Endothelial cell of umbilical vein (primary cell): ENCODE data around the gene RIMBP2. TPM values are rescaled to one million over a fixed set of nuclear protein-coding genes. Genes with fewer than 3 reads are reported as not detected.

Experiments used
- BruUV-seq: library from RNA; stranded (reverse); fragments of 400-500 nt; replicated peaks from 2 replicates; lab custom pipeline; 2021; lab: Mats Ljungman, UMichigan
- CTCF ChIA-PET: fragments of 300-600, 350-600 bp; sonication (Branson Sonifier 250); formaldehyde crosslinking; loops from one replicate; lab custom pipeline; 2021; ENCODE audit warnings: antibody characterized with exemption, inconsistent platforms; lab: Charles Lee
- POLR2A ChIA-PET: fragments of 300-600, 350-600 bp; sonication (Branson Sonifier 250); formaldehyde crosslinking; loops from one replicate; lab custom pipeline; 2021; ENCODE audit warnings: antibody characterized with exemption, inconsistent platforms; lab: Charles Lee
- DNase-seq: peaks from one replicate; pipeline ENCODE4 v3.0.0-alpha.2; 2011; ENCODE audit warnings: low read depth, low spot score
- FAIRE-seq: peaks from 2 replicates; lab custom pipeline; 2011; peaks lifted over from hg19 to GRCh38; lab: Jason Lieb, UNC
- H2AFZ ChIP-seq: 2 replicates; pipeline ENCODE4 v1.6.0; 2012; ENCODE audit warnings: low read depth, low read length, control low read depth, inconsistent platforms
- H3K27ac ChIP-seq: 2 replicates; pipeline ENCODE4 v1.5.1; 2011; ENCODE audit warnings: low read depth, mild to moderate bottlenecking, control low read depth, low read length, moderate library complexity; ENCODE audit not compliant: insufficient read depth
- H3K27me3 ChIP-seq, 2 experiments: 2 replicates each; pipeline versions ENCODE4 v1.6.0 to v1.6.1; 2011; ENCODE audit warnings: low read length in 2 of 2, mixed read lengths in 1 of 2; ENCODE audit not compliant: control insufficient read depth in 2 of 2, insufficient read depth in 2 of 2
- H3K36me3 ChIP-seq, 2 experiments: 2 replicates in 1 of 2; 3 replicates in 1 of 2; pipeline ENCODE4 v1.5.1; 2011; ENCODE audit warnings: low read length in 2 of 2, mild to moderate bottlenecking in 1 of 2, moderate library complexity in 1 of 2; ENCODE audit not compliant: control insufficient read depth in 2 of 2, insufficient read depth in 2 of 2; ENCODE audit errors: extremely low read depth in 1 of 2
- H3K4me1 ChIP-seq: 3 replicates; pipeline ENCODE4 v1.5.1; 2011; ENCODE audit warnings: mild to moderate bottlenecking, low read length; ENCODE audit not compliant: control insufficient read depth, insufficient read depth; ENCODE audit errors: extremely low read depth
- H3K4me2 ChIP-seq: 2 replicates; pipeline ENCODE4 v1.6.1; 2011; ENCODE audit warnings: low read length, control low read depth, mixed read lengths; ENCODE audit not compliant: insufficient read depth
- H3K4me3 ChIP-seq, 3 experiments: fragments of 200-600 bp in 1 of 3; sonication (generic), shearing (Covaris generic) in 1 of 3; replicated peaks in 1 of 3; 2 replicates each; pipeline ENCODE4 v1.5.1; 2011 to 2016; ENCODE audit warnings: control low read depth in 3 of 3, low read length in 3 of 3, mild to moderate bottlenecking in 2 of 3, inconsistent platforms in 1 of 3, low read depth in 1 of 3, moderate library complexity in 1 of 3; ENCODE audit not compliant: insufficient read depth in 1 of 3
- H3K79me2 ChIP-seq: 2 replicates; pipeline ENCODE4 v1.6.0; 2012; ENCODE audit warnings: low read length, inconsistent platforms; ENCODE audit not compliant: control insufficient read depth, insufficient read depth
- H3K9ac ChIP-seq: replicated peaks from 2 replicates; pipeline ENCODE3; 2011; ENCODE audit warnings: low read length, control low read depth; ENCODE audit not compliant: insufficient read depth; ENCODE audit errors: extremely low read depth
- H3K9me1 ChIP-seq: replicated peaks from 3 replicates; pipeline ENCODE4 v1.6.0; 2011; ENCODE audit warnings: mild to moderate bottlenecking, low read length; ENCODE audit not compliant: control insufficient read depth, insufficient read depth; ENCODE audit errors: extremely low read depth
- H3K9me3 ChIP-seq: replicated peaks from 2 replicates; pipeline ENCODE4 v1.5.1; 2012; ENCODE audit warnings: low read length, inconsistent platforms; ENCODE audit not compliant: control insufficient read depth, insufficient read depth
- H4K20me1 ChIP-seq: replicated peaks from 2 replicates; pipeline ENCODE3; 2011; ENCODE audit warnings: mild to moderate bottlenecking, low read length; ENCODE audit not compliant: control insufficient read depth, insufficient read depth; ENCODE audit errors: extremely low read depth
- CTCF ChIP-seq, 2 donors: IDR thresholded peaks; 1 replicate in 1 of 2; 2 replicates in 1 of 2; pipeline ENCODE4 v1.5.1; 2011; ENCODE audit warnings: low read length in 2 of 2, mild to moderate bottlenecking in 2 of 2, moderate library complexity in 2 of 2, control low read depth in 1 of 2, inconsistent platforms in 1 of 2, low read depth in 1 of 2; ENCODE audit not compliant: insufficient read depth in 1 of 2; ENCODE audit errors: extremely low read depth in 1 of 2
- EZH2 ChIP-seq: IDR thresholded peaks from 2 replicates; pipeline ENCODE4 v1.6.1; 2012; ENCODE audit warnings: borderline replicate concordance, low read depth, mild to moderate bottlenecking, moderate library complexity, low read length, inconsistent platforms; ENCODE audit not compliant: severe bottlenecking
- FOS ChIP-seq: IDR thresholded peaks from 2 replicates; pipeline ENCODE4 v1.6.1; 2011; ENCODE audit warnings: mild to moderate bottlenecking, low read length, moderate library complexity, borderline replicate concordance; ENCODE audit not compliant: insufficient read depth
- GATA2 ChIP-seq: IDR thresholded peaks from 2 replicates; pipeline ENCODE4 v1.7.0; 2011; ENCODE audit warnings: low read depth, mild to moderate bottlenecking, moderate library complexity, mixed read lengths, low read length; ENCODE audit not compliant: insufficient read length, insufficient read depth
- JUN ChIP-seq: IDR thresholded peaks from 2 replicates; pipeline ENCODE4 v1.6.1; 2011; ENCODE audit warnings: borderline replicate concordance, low read depth; ENCODE audit not compliant: insufficient read length, insufficient read depth
- MYC ChIP-seq: IDR thresholded peaks from one replicate; pipeline ENCODE4 v1.6.1; 2011; ENCODE audit warnings: mild to moderate bottlenecking, low read depth, low read length
- POLR2A ChIP-seq: IDR thresholded peaks from 2 replicates; pipeline ENCODE4 v1.6.1; 2012; ENCODE audit warnings: low read depth, mild to moderate bottlenecking, control low read depth, low read length
- POLR2AphosphoS5 ChIP-seq: IDR thresholded peaks from 2 replicates; pipeline ENCODE4 v1.6.1; 2012; ENCODE audit warnings: low read depth, mild to moderate bottlenecking, control low read depth, low read length, moderate library complexity; ENCODE audit not compliant: insufficient read depth
- dilution Hi-C: fragments of 300-500 bp; cut with MboI; formaldehyde crosslinking; loops from one replicate; pipeline ENCODE4 v1.15.0; 2019; ENCODE audit warnings: low sequenced_read_pairs; ENCODE audit not compliant: extremely low pct_ligation_motif_present
- intact Hi-C: fragments of 100-400 bp; cut with micrococcal nuclease; formaldehyde crosslinking; loops from one replicate; pipeline ENCODE4 v1.10.0; 2022
- polyA plus RNA-seq, 4 experiments: library from polyadenylated mRNA; depleted of rRNA in 3 of 4; stranded (reverse) in 3 of 4; unstranded in 1 of 4; fragments of >200 nt; gene quantifications; 2 replicates each; pipeline versions ENCODE4 v1.2.1 to v1.2.3, GENCODE V29; 2011 to 2012; ENCODE audit warnings: missing spikeins in 1 of 4
- total RNA-seq: library from RNA; stranded (reverse); gene quantifications from 2 replicates; pipeline ENCODE4 v1.2.3, GENCODE V29; 2021
- TF ChIP-seq, protein P1 (sequence below): IDR thresholded peaks from 2 replicates; pipeline ENCODE4 v1.6.1; 2011; ENCODE audit not compliant: insufficient read depth, insufficient read length

The RIMBP2 gene
- total and polyA plus RNA-seq, 2 donors (not counting 3 experiments of a cell fraction or from before 2014, with no cell fraction given), result 0.04 TPM; not detected in 1

- Histone ChIP-seq H3K27ac (no peak overlapping the region), H4K20me1 (no peaks in the 10 kb centered on the region), H3K9ac (no peak overlapping the region), H3K27me3 (no peaks in the 10 kb centered on the region), H3K4me2 (no peak overlapping the region), H2AFZ (no peak overlapping the region), H3K9me3 (peaks cover 6% of the 10 kb centered on the region), H3K9me1 (no peaks in the 10 kb centered on the region), H3K36me3 (no peaks in the 10 kb centered on the region), H3K4me1 (no peaks in the 10 kb centered on the region), H3K79me2 (no peaks in the 10 kb centered on the region), H3K4me3 (no peak overlapping the region)
- TF ChIP-seq POLR2AphosphoS5, result no peak
- TF ChIP-seq EZH2, result no peak
- no peak for TF ChIP-seq CTCF (IDR thresholded peaks at IDR 0.05; ENCODE audit: extremely low read depth in 1 of 2, insufficient read depth in 1 of 2, low read depth in 1 of 2, low read length in 2 of 2)
- TF ChIP-seq GATA2, result no peak
- TF ChIP-seq FOS, result no peak
- no peak for TF ChIP-seq JUN
- TF ChIP-seq, protein P1, sequence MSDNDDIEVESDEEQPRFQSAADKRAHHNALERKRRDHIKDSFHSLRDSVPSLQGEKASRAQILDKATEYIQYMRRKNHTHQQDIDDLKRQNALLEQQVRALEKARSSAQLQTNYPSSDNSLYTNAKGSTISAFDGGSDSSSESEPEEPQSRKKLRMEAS, result no peak
- TF ChIP-seq POLR2A, result no peak
- no peak for TF ChIP-seq MYC
- dilution Hi-C loops (no loop called here), intact Hi-C loops (no loop called here)
- no TSS peak for BruUV-seq
- ChIA-PET POLR2A (no interaction called here), CTCF (no interaction called here)
- DNase-seq (no peak), FAIRE-seq (no peak)
Measured at GRCh38 chr12:130608831-130609230, 107.3 kb downstream of the RIMBP2 start.
